GM08714 (cell line): ENCODE measurements around the gene CPNE7.
"Not testable (repeated sequence)": the region's sequence is repeated elsewhere in the genome, so short reads cannot be mapped to it uniquely, and the experiment has no call there.

Experiments used
- H3K4me3 ChIP-seq: fragments of 200-500 bp; sonication (Bioruptor generic); 2 replicates; pipeline ENCODE4 v1.5.1; 2014; ENCODE audit warnings: mild to moderate bottlenecking, low read length, inconsistent platforms
- ZNF274 ChIP-seq: IDR thresholded peaks from 2 replicates; pipeline ENCODE4 v1.6.1; 2012; ENCODE audit warnings: mild to moderate bottlenecking, low read depth, low read length

The CPNE7 gene

GRCh38 chr16:89579351-89579750 is 3.8 kb downstream of the CPNE7 start:
- TF ChIP-seq ZNF274 = no peak
- H3K4me3 ChIP-seq = no peak overlapping the region

GRCh38 chr16:89581045-89581695 is 5.6 kb downstream of the CPNE7 start:
- no peak overlapping the region for H3K4me3 ChIP-seq
- TF ChIP-seq ZNF274 = no peak

- no peak for TF ChIP-seq ZNF274
- H3K4me3 ChIP-seq = no peak overlapping the region
Observed at GRCh38 chr16:89581861-89582563, 6.5 kb downstream of the CPNE7 start.

GRCh38 chr16:89582614-89583196 is 7.1 kb downstream of the CPNE7 start:
- TF ChIP-seq ZNF274 = no peak

GRCh38 chr16:89583197-89583894 is 7.8 kb downstream of the CPNE7 start:
- H3K4me3 ChIP-seq = no peak overlapping the region
- no peak for TF ChIP-seq ZNF274

More at GRCh38 chr16:89582614-89583196, 7.1 kb downstream of the CPNE7 start:
- no peak overlapping the region for H3K4me3 ChIP-seq

GRCh38 chr16:89583895-89584644 is 8.5 kb downstream of the CPNE7 start:
- H3K4me3 ChIP-seq = no peak overlapping the region

GRCh38 chr16:89584768-89585549 is 9.4 kb downstream of the CPNE7 start:
- H3K4me3 ChIP-seq = no peak overlapping the region
- TF ChIP-seq ZNF274 = no peak

More at GRCh38 chr16:89583895-89584644, 8.5 kb downstream of the CPNE7 start:
- TF ChIP-seq ZNF274 = no peak

- no peak overlapping the region for H3K4me3 ChIP-seq
- no peak for TF ChIP-seq ZNF274
Observed at GRCh38 chr16:89586218-89586617, 10.7 kb downstream of the CPNE7 start.

- H3K4me3 ChIP-seq = no peak overlapping the region
- no peak for TF ChIP-seq ZNF274
Observed at GRCh38 chr16:89586853-89587252, 11.3 kb downstream of the CPNE7 start.

GRCh38 chr16:89587676-89588075 is 12.1 kb downstream of the CPNE7 start:
- H3K4me3 ChIP-seq = not testable (repeated sequence)

- no peak overlapping the region for H3K4me3 ChIP-seq
- no peak for TF ChIP-seq ZNF274
Observed at GRCh38 chr16:89588413-89589109, 13.0 kb downstream of the CPNE7 start.

GRCh38 chr16:89589241-89589926 is 13.8 kb downstream of the CPNE7 start:
- no peak overlapping the region for H3K4me3 ChIP-seq

GRCh38 chr16:89593841-89594240 is 18.3 kb downstream of the CPNE7 start:
- no peak for TF ChIP-seq ZNF274

More at GRCh38 chr16:89589241-89589926, 13.8 kb downstream of the CPNE7 start:
- TF ChIP-seq ZNF274 = no peak

More at GRCh38 chr16:89593841-89594240, 18.3 kb downstream of the CPNE7 start:
- H3K4me3 ChIP-seq = no peak overlapping the region
